Uterus (tissue), 4 donors: Measurements from ENCODE around the gene RAB14. TPM values are rescaled to one million over a fixed set of nuclear protein-coding genes. Genes with fewer than 3 reads are reported as not detected.

Source experiments
- DNase-seq, 2 donors: peaks; one replicate each; pipeline ENCODE4 v3.0.0-alpha.2; 2019 to 2020
- H3K27ac ChIP-seq, 2 donors: fragments of 200-600 bp; sonication (generic); 1 replicate in 1 of 2; 2 replicates in 1 of 2; pipeline ENCODE4 v1.5.1; 2016 to 2018
- H3K27me3 ChIP-seq, 2 donors: fragments of 200-600 bp; sonication (generic); one replicate each; pipeline ENCODE4 v1.5.1; 2018 to 2019; ENCODE audit warnings: control low read depth in 1 of 2
- H3K36me3 ChIP-seq, 2 donors: fragments of 200-600 bp; sonication (generic); one replicate each; pipeline ENCODE4 v1.5.1; 2019; ENCODE audit warnings: control low read depth in 1 of 2
- H3K4me1 ChIP-seq, 2 donors: fragments of 200-600 bp; sonication (generic); one replicate each; pipeline ENCODE4 v1.5.1; 2018 to 2019; ENCODE audit warnings: control low read depth in 1 of 2
- H3K4me3 ChIP-seq, 2 donors: fragments of 200-600 bp; sonication (generic); 1 replicate in 1 of 2; 2 replicates in 1 of 2; pipeline ENCODE4 v1.5.1; 2018 to 2019; ENCODE audit warnings: mild to moderate bottlenecking in 1 of 2
- H3K9me3 ChIP-seq, 2 donors: fragments of 200-600 bp; sonication (generic); one replicate each; pipeline ENCODE4 v1.5.1; 2019; ENCODE audit warnings: control low read depth in 1 of 2
- CTCF ChIP-seq, 4 experiments: fragments of 200-600 bp in 2 of 4; fragments of 450-650 bp in 2 of 4; sonication (generic) in 2 of 4; IDR thresholded peaks; one replicate each; pipeline ENCODE4 v1.5.1; 2016 to 2019; ENCODE audit warnings: antibody characterized with exemption in 4 of 4, mild to moderate bottlenecking in 2 of 4, moderate library complexity in 1 of 4
- POLR2A ChIP-seq, 2 donors: fragments of 450-650 bp; IDR thresholded peaks; one replicate each; pipeline ENCODE4 v1.6.1; 2016; ENCODE audit warnings: antibody characterized with exemption in 2 of 2, mild to moderate bottlenecking in 1 of 2, moderate library complexity in 1 of 2
- intact Hi-C: fragments of 100-400 bp; cut with DNase I; formaldehyde crosslinking; loops from one replicate; pipeline ENCODE4 v1.15.1; 2023; ENCODE audit warnings: low total_unique reads
- total RNA-seq, 4 donors: library from RNA; depleted of rRNA in 3 of 4; stranded (reverse); fragments of >200 nt in 3 of 4; gene quantifications; one replicate each; pipeline versions ENCODE4 v1.1.0 to v1.2.4, GENCODE V29; 2014 to 2023
- donor health status: DM: yes; HTN: yes; CAD: no.

The RAB14 gene
- total RNA-seq, 4 donors from 2014 or later: 13.6 to 69.0 (median 52.9) TPM

GRCh38 chr9:121199921-121200320 is 1.7 kb downstream of the RAB14 start:
- peak overlapping the region; percentile 85 to 92 for H3K4me3 ChIP-seq
- H3K9me3 ChIP-seq: no peaks in the 10 kb centered on the region
- TF ChIP-seq CTCF (IDR thresholded peaks at IDR 0.05): no peak
- TF ChIP-seq POLR2A (IDR thresholded peaks at IDR 0.05): no peak
- DNase-seq: no peak
- H3K27me3 ChIP-seq: no peaks in the 10 kb centered on the region
- H3K27ac ChIP-seq: peak overlapping the region in 1 of 2 donors; percentile 90
- peaks cover 4 to 8% of the 10 kb centered on the region in 2 donors for H3K4me1 ChIP-seq
- H3K36me3 ChIP-seq: no peaks in the 10 kb centered on the region
- intact Hi-C loops: no loop called here

DNA sequence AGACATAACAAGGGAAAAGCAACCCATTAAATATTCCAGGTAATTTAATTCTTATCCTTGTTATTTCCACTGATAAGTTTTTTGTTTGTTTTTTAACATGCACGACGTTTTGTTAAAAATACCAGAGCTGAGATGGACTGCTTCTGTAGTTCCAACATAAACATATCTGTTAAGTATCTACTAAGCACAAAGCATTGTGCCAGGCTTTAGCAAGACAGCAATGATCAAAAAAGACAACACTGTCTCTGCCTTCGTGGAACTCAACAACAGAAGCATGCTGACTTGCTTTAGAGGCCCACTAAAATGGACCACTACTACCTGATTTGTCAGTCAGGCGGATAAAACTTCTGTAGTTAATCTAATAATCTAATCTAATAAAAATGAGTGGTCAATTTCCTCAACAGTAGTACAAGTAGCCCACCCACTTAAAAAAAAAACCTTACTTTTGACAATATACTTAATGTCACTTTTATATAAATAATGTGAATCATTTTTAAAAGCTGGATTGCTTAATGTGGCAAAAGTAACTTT is 3.1 kb downstream of the RAB14 start:
- Histone ChIP-seq H3K4me3 (no peak overlapping the region), H3K27me3 (no peaks in the 10 kb centered on the region), H3K9me3 (no peaks in the 10 kb centered on the region), H3K27ac (no peak overlapping the region), H3K4me1 (peaks cover 4 to 8% of the 10 kb centered on the region in 2 donors), H3K36me3 (no peaks in the 10 kb centered on the region)
- TF ChIP-seq POLR2A (IDR thresholded peaks at IDR 0.05) (no peak), CTCF (IDR thresholded peaks at IDR 0.05) (no peak)
- no peak for DNase-seq
- intact Hi-C loops: no loop called here

- intact Hi-C loops: no loop called here
- Histone ChIP-seq H3K4me3 (no peak overlapping the region), H3K27ac (no peak overlapping the region), H3K36me3 (no peaks in the 10 kb centered on the region), H3K4me1 (peaks cover 4 to 15% of the 10 kb centered on the region in 2 donors), H3K27me3 (no peaks in the 10 kb centered on the region), H3K9me3 (no peaks in the 10 kb centered on the region)
- DNase-seq: no peak
- no peak for TF ChIP-seq CTCF (IDR thresholded peaks at IDR 0.05)
- TF ChIP-seq POLR2A (IDR thresholded peaks at IDR 0.05): no peak
Observed at GRCh38 chr9:121197132-121197531, 4.5 kb downstream of the RAB14 start.

DNA sequence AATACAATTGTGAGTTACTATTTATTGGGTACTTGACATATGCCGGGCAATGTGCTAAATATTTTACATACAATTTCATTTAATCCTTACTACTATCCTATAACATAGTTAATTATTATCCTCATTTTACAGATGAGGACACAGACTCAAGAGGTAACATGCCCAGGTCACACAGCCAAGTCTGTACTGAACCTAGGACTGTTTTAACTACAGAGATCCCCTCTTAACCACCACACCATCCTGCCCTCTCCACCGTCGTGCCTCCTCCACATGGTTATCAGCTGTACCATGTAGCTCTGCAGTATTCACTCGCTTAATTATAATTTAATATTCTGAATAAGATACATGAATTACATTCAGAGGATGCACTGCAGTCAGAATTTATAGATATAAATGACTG is 5.3 kb downstream of the RAB14 start:
- Histone ChIP-seq H3K4me1 (peaks cover 4 to 15% of the 10 kb centered on the region in 2 donors), H3K27me3 (no peaks in the 10 kb centered on the region), H3K4me3 (no peak overlapping the region), H3K9me3 (no peaks in the 10 kb centered on the region), H3K36me3 (no peaks in the 10 kb centered on the region), H3K27ac (no peak overlapping the region)
- intact Hi-C loops: no loop called here
- TF ChIP-seq CTCF (IDR thresholded peaks at IDR 0.05) (no peak), POLR2A (IDR thresholded peaks at IDR 0.05) (no peak)
- no peak for DNase-seq

DNA sequence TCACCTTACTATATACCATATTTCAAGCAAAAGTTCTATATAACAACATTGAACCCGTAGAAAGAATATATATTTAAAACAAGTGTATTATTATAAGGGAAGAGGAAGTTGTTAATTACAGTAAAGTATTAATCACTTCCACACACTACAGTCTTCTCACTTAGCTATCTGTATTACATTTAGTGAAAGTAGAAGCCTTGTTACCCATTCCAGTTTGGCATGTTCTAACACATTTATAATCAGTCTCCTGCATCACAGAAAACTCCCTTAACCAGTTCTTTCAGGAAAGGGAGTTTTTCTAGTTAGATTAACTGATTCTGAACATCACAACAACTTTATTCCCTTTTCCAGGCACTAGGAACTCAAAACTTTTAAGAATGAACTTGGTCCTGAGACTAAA is 6.9 kb downstream of the RAB14 start:
- no peak for DNase-seq
- Histone ChIP-seq H3K27ac (no peak overlapping the region), H3K4me3 (no peak overlapping the region), H3K4me1 (peaks cover 10 to 20% of the 10 kb centered on the region in 2 donors), H3K36me3 (no peaks in the 10 kb centered on the region), H3K27me3 (no peaks in the 10 kb centered on the region), H3K9me3 (no peaks in the 10 kb centered on the region)
- intact Hi-C loops: no loop called here
- no peak for TF ChIP-seq POLR2A (IDR thresholded peaks at IDR 0.05)
- no peak for TF ChIP-seq CTCF (IDR thresholded peaks at IDR 0.05)
